ENCODE measurements around the gene CACNG4. TPM values are rescaled to one million over a fixed set of nuclear protein-coding genes. Genes with fewer than 3 reads are reported as not detected.
"Not testable (repeated sequence)": the region's sequence is repeated elsewhere in the genome, so short reads cannot be mapped to it uniquely, and the experiment has no call there.

The CACNG4 gene
- total RNA-seq, 8 experiments from 2014 or later = 0.15 to 64.0 (median 32.7) TPM

GRCh38 chr17:67035131-67036083 is 70.9 kb downstream of the CACNG4 start:
- WGBS, 10 experiments = 0 to 93% (median 72%) methylated on average over 1 to 9 of the region's 11 CpGs; no CpG with 5 or more reads in 2 of the 10 experiments
- Histone ChIP-seq H3K4me3 (no peak overlapping the region), H3K27ac (no peak overlapping the region), H3K4me1 (replicated peaks in 1 of 2) (no peaks in the 10 kb centered on the region)
- ATAC-seq (replicated peaks in 6 of 8) = no peak
- in situ Hi-C loops (cut with MboI; ENCODE audit: low pct_unique_long_range_greater_than_20kb in 2 of 9, low sequenced_read_pairs in 9 of 9, unreplicated experiment in 9 of 9) = no loop called here

GRCh38 chr17:67038861-67039365 is 74.4 kb downstream of the CACNG4 start:
- Histone ChIP-seq H3K27ac (no peak overlapping the region), H3K4me3 (no peak overlapping the region), H3K4me1 (replicated peaks in 1 of 2) (peaks cover 0 to 5% of the 10 kb centered on the region in 2 donors)
- in situ Hi-C loops (cut with MboI; ENCODE audit: low pct_unique_long_range_greater_than_20kb in 2 of 9, low sequenced_read_pairs in 9 of 9, unreplicated experiment in 9 of 9) = no loop called here
- no peak for ATAC-seq (replicated peaks in 6 of 8)
- WGBS, 10 experiments = 14 to 78% (median 49%) methylated on average over 1 to 4 of the region's 5 CpGs; no CpG with 5 or more reads in 2 of the 10 experiments

DNA sequence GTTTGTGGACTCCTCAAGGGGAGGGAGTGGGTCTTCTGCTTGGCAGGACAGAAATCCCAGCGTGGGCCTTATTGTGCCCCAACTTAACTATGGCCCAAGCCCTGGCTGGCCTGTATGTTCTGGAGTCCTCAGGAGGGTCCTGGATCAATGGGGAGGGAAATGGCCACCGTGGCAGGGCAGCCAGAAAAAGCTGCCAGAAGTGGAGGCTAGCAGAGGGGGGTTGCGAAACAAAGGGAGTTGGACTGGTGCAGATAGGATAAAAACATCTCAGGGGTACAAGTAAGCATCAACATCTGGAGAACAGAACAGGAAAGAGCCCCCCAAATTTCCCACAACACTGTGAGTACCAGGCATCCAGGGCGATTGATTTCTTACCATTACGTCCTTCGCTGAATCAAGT is 76.1 kb downstream of the CACNG4 start:
- WGBS, 10 experiments = 93 to 100% (median 97%) methylated on average over 1 to 4 of the region's 6 CpGs; no CpG with 5 or more reads in 5 of the 10 experiments
- in situ Hi-C loops (cut with MboI; ENCODE audit: low pct_unique_long_range_greater_than_20kb in 2 of 9, low sequenced_read_pairs in 9 of 9, unreplicated experiment in 9 of 9) = no loop called here
- no peak overlapping the region for H3K27ac ChIP-seq
- H3K4me3 ChIP-seq = no peak overlapping the region
- H3K4me1 ChIP-seq (replicated peaks in 1 of 2) = peaks cover 0 to 5% of the 10 kb centered on the region in 2 donors
- ATAC-seq (replicated peaks in 6 of 8) = no peak

GRCh38 chr17:67041119-67041518 is 76.6 kb downstream of the CACNG4 start:
- ATAC-seq (replicated peaks in 6 of 8); H3K27ac ChIP-seq; in situ Hi-C loops (cut with MboI; ENCODE audit: low pct_unique_long_range_greater_than_20kb in 2 of 9, low sequenced_read_pairs in 9 of 9, unreplicated experiment in 9 of 9); H3K4me1 ChIP-seq (replicated peaks in 1 of 2); H3K4me3 ChIP-seq: not testable (repeated sequence)
- WGBS, 10 experiments = 72 to 100% (median 94%) methylated on average over 1 to 5 of the region's 5 CpGs; no CpG with 5 or more reads in 4 of the 10 experiments

DNA sequence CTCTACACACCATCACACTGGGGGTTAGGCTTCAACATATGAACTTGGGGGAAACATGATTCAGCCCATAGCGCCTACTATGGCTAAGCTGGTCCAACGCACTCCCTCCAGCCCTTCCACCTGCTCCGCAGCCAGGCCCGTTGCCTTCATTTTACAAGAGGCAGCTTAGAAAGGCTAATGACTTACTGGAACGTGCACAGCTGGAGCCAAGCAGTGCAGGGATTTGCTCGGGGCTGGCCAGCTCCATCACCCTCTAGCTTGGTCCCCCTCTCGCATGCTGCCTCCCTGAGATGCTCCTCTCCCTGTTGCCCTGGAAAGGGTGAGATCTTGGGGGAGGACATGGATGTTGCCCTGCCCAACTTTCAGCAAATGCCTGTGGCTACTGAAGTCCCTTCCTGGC is 77.0 kb downstream of the CACNG4 start:
- H3K4me3 ChIP-seq = no peak overlapping the region
- 33 to 56% (median 50%) methylated on average over 2 to 6 of the region's 7 CpGs; no CpG with 5 or more reads in 4 of the 10 experiments for WGBS, 10 experiments
- ATAC-seq (replicated peaks in 6 of 8) = peak in 3 of 8 experiments; percentile 21 to 32 (median 29)
- H3K4me1 ChIP-seq (replicated peaks in 1 of 2) = peaks cover 0 to 5% of the 10 kb centered on the region in 2 donors
- in situ Hi-C loops (cut with MboI; ENCODE audit: low pct_unique_long_range_greater_than_20kb in 2 of 9, low sequenced_read_pairs in 9 of 9, unreplicated experiment in 9 of 9) = no loop called here
- H3K27ac ChIP-seq = no peak overlapping the region

DNA sequence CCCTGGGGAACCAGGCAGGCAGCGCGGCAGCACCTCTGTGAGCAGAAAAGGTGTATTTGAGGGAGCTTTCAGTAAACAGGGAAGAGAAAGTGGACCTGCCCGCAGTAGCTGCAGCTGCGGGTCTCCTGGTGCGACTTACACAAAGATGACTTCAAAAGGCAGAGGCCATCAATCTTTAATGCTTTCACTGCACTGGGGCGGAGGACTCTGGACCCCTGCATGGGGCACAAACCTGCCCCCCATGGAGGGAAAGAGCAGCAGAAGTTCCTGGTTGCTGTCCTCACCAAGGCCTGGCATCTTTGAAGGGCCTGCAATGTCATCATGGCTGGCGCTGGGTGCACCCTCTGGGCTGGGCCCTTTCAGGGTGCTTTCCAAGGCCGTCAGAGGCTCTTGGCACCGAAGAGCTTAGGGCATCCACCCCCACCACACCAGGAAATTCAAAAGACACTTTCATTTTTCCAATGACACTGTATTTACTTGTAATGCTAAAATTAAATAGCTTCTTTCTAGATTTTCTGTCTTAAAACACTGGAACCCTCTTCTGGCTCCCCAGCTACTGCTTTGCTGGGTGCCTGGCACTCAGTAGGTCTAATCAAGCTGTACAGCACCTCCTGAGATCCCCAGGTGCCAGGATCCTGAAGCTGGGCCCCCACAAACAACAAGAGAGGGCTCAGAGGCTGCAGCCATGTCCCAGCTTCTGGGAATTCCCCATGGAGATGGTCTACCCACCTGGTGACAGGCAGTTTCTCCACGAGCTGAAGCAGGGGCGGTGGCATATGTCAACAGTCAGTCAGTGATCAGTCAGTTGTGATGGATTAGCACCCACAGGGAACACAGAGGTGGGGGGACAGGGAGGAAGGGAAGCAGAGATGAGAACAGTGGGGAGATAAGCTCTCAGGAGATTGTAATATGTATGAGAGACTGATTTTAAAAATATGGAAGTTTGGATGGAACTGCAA is 77.7 kb downstream of the CACNG4 start:
- in situ Hi-C loops (cut with MboI; ENCODE audit: low pct_unique_long_range_greater_than_20kb in 2 of 9, low sequenced_read_pairs in 9 of 9, unreplicated experiment in 9 of 9) = no loop called here
- no peak for ATAC-seq (replicated peaks in 6 of 8)
- Histone ChIP-seq H3K4me3 (no peak overlapping the region), H3K4me1 (replicated peaks in 1 of 2) (peaks cover 0 to 5% of the 10 kb centered on the region in 2 donors), H3K27ac (no peak overlapping the region)
- WGBS, 10 experiments = 25 to 92% (median 60%) methylated on average over 2 to 8 of the region's 11 CpGs; no CpG with 5 or more reads in 3 of the 10 experiments

DNA sequence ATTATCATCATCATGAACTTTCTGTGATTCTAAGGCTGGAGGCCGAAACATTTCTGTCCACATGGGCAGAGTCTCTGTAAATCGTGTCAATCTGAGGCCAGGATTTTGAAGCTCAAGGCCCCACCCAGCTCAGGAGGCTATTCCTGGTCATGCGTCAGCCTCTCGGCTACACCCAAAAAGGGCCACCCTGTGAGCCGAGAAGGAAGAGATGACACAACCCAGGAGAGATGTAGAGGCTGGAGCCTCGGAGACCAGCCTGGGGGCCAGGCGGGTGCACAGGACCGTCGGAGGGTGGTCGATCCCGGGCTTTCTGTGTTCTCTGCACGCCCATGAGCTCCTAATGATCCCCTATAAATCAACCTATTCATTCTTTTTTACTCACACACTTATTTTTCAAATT is 78.8 kb downstream of the CACNG4 start:
- 14 to 100% (median 48%) methylated on average over 1 to 5 of the region's 12 CpGs; no CpG with 5 or more reads in 4 of the 10 experiments for WGBS, 10 experiments
- peaks cover 0 to 5% of the 10 kb centered on the region in 2 donors for H3K4me1 ChIP-seq (replicated peaks in 1 of 2)
- no peak overlapping the region for H3K27ac ChIP-seq
- in situ Hi-C loops (cut with MboI; ENCODE audit: low pct_unique_long_range_greater_than_20kb in 2 of 9, low sequenced_read_pairs in 9 of 9, unreplicated experiment in 9 of 9) = no loop called here
- ATAC-seq (replicated peaks in 6 of 8) = peak in 3 of 8 experiments; percentile 54 to 95 (median 92)
- H3K4me3 ChIP-seq = no peak overlapping the region

DNA sequence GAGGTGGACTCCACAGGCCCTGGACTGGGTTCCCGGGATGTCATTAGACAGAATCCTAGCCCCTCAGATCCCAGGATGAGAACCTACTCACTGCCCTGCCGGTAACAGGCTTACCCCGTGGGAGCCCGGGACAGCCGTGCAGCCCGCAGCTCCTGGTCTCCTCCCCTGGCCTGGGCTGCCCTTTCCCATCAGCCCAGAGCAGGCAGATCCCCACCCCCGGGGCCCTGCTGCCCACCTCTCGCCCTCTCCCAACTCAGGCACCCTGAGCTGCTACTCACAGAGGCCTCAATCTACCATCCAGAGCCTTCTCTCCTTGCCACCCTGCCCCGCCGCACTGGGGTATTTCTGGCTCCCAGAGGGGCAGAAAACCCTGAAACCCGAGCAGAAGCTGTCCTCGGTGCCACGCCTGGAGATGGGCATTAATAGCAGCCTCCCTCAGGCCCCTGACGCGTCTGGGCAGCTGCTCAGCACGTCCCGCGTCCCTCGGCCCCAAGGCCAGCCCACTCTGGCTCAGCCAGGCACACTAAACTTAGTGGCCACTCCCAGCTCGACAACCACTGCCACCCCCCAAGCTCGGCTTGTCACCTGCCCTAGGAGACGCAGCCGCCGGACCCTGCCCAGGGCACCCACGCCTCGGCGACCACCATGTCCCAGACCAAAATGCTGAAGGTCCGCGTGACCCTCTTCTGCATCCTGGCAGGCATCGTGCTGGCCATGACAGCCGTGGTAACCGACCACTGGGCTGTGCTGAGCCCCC is 79.7 kb downstream of the CACNG4 start, which contains the start of gene CACNG1:
Gene CACNG1, plus strand, starts transcription at position 539 of the 757 bp plus-strand sequence. Its CDS starts 107 bp downstream, at position 646.
- no peak for ATAC-seq (replicated peaks in 6 of 8)
- 40 to 87% (median 80%) methylated on average over 1 to 13 of the region's 32 CpGs; no CpG with 5 or more reads in 4 of the 10 experiments for WGBS, 10 experiments
- Histone ChIP-seq H3K4me1 (replicated peaks in 1 of 2) (peaks cover 0 to 5% of the 10 kb centered on the region in 2 donors), H3K27ac (no peak within 1 kb of the TSS), H3K4me3 (no peak within 1 kb of the TSS)
- in situ Hi-C loops (cut with MboI; ENCODE audit: low pct_unique_long_range_greater_than_20kb in 2 of 9, low sequenced_read_pairs in 9 of 9, unreplicated experiment in 9 of 9) = no loop called here

DNA sequence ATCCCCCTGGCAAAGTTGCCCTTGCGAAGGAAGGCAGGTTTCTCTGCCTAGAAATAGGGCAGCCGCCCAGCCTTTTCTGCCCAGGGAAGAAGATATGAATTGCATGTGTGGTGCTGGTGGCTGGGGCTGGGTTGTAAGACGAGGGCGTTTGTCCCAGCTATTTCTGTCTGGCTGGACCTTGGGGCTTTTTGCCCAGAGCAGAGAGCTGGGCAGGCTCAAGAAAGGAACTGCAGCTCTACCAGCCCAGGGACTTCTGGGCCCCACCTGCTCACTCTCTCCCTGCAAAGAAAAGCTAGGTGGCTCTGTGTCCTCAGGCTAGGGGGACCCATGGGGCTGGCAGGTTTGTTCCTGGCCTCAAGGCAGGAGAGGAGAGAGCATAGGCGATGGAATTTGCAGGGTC is 80.4 kb downstream of the CACNG4 start:
- in situ Hi-C loops (cut with MboI; ENCODE audit: low pct_unique_long_range_greater_than_20kb in 2 of 9, low sequenced_read_pairs in 9 of 9, unreplicated experiment in 9 of 9) = no loop called here
- WGBS, 10 experiments = 6 to 100% (median 59%) methylated on average over 1 to 3 of the region's 5 CpGs; no CpG with 5 or more reads in 6 of the 10 experiments
- Histone ChIP-seq H3K4me3 (no peak overlapping the region), H3K27ac (no peak overlapping the region), H3K4me1 (replicated peaks in 1 of 2) (peaks cover 0 to 5% of the 10 kb centered on the region in 2 donors)
- no peak for ATAC-seq (replicated peaks in 6 of 8)

- Histone ChIP-seq H3K4me1 (replicated peaks in 1 of 2) (peaks cover 0 to 4% of the 10 kb centered on the region in 2 donors), H3K27ac (no peak overlapping the region), H3K4me3 (no peak overlapping the region)
- in situ Hi-C loops (cut with MboI; ENCODE audit: low pct_unique_long_range_greater_than_20kb in 2 of 9, low sequenced_read_pairs in 9 of 9, unreplicated experiment in 9 of 9) = no loop called here
- ATAC-seq (replicated peaks in 6 of 8) = peak in 1 of 8 experiments; percentile 11
- WGBS, 10 experiments = 0 to 100% (median 45%) methylated on average over 2 of the region's 4 CpGs; no CpG with 5 or more reads in 7 of the 10 experiments
Observed at GRCh38 chr17:67046398-67046797, 81.9 kb downstream of the CACNG4 start.

DNA sequence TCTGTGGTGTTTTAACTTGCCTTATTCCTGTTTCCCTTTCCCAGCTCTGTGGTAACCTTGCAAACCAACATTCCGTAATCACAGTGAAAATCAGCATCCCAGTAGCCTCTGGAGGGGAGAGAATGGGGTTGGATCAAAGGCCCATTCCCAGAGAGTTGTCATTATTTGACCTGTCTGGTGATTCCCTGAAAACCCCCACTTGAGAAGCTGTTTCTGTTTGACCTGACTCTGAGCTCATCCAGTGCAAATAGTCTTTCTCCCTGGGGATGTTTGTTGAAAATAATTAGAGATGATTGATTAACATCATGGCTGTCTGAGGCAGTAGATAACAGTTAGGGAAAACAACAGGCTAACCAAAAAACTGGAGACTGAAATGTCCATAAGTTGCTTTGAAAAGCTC is 82.9 kb downstream of the CACNG4 start:
- no peak overlapping the region for H3K4me3 ChIP-seq
- no peak overlapping the region for H3K27ac ChIP-seq
- no peaks in the 10 kb centered on the region for H3K4me1 ChIP-seq (replicated peaks in 1 of 2)
- no peak for ATAC-seq (replicated peaks in 6 of 8)
- 0 to 83% (median 33%) methylated on average over 1 of the region's 1 CpG; no CpG with 5 or more reads in 6 of the 10 experiments for WGBS, 10 experiments
- in situ Hi-C loops (cut with MboI; ENCODE audit: low pct_unique_long_range_greater_than_20kb in 2 of 9, low sequenced_read_pairs in 9 of 9, unreplicated experiment in 9 of 9) = no loop called here

All from motor neuron (in vitro differentiated cells).